Hindlimb muscle (tissue), 1 donor: ENCODE results near the gene ITPR1. TPM values are rescaled to one million over a fixed set of nuclear protein-coding genes. Genes with fewer than 3 reads are reported as not detected.
A peak's percentile ranks its signal among the peaks of the same experiment; 100 is the strongest.

Source experiments
- DNase-seq: peaks from one replicate; pipeline ENCODE4 v3.0.0-alpha.2; 2013
- polyA plus RNA-seq: library from polyadenylated mRNA; unstranded; fragments of 120-200 nt; gene quantifications from one replicate; pipeline ENCODE4 v1.2.1, GENCODE V29; 2013; ENCODE audit not compliant: insufficient read length

ITPR1 gene
- polyA plus RNA-seq, 1 donor: 16.7 TPM

DNA sequence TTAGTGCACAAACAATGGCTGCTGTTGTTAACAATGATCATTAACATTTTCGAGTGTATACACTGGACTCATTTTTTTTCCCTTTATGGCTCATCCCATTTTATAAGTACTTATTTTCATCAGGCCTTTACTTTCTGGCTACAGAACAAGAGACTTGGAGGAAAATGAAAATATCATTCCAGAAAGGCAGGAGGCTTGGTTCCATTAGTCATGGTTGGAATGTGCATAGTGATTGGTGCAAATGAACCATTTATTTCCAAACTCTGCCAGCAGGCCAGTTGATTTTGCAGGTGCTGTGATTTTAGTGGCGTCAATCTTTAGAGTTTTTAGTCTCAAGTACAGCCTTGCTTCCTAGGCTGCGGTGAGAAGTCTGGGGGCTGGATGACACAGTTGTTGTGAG is 151.8 kb downstream of the ITPR1 start:
- no peak for DNase-seq

DNA sequence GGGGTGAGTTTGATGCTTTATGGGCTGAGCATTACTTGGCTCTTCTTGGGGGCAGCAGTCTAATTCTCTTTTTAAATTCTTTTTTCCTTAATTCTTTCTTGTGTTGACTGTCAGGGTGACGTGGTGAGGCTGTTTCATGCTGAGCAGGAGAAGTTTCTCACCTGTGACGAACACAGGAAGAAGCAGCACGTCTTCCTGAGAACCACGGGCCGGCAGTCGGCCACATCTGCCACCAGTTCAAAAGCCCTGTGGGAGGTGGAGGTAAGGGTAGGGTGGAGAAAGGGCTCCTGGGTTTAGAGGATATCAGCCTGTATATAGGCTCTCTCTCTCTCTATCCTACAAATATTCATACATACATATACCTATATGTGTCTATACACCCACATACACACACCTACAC is 152.3 kb downstream of the ITPR1 start:
- no peak for DNase-seq

DNA sequence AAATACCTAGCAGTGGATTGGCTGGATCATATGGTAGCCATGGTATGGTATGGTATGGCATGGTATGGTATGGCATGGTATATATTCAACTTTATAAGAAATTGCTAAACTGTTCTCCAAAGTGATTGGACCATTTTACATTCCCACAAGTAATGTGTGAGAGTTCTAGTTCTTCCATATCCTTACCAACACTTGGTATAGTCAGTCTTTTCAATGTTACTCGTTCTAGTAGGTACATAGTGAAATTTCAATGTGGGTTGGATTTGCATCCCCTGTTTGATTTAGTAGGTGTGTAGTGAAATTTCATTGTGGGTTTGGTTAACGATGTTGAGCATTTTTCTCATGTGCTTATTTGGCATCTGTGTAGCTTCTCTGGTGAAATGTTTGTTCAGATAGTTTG is 154.3 kb downstream of the ITPR1 start:
- DNase-seq: no peak

DNA sequence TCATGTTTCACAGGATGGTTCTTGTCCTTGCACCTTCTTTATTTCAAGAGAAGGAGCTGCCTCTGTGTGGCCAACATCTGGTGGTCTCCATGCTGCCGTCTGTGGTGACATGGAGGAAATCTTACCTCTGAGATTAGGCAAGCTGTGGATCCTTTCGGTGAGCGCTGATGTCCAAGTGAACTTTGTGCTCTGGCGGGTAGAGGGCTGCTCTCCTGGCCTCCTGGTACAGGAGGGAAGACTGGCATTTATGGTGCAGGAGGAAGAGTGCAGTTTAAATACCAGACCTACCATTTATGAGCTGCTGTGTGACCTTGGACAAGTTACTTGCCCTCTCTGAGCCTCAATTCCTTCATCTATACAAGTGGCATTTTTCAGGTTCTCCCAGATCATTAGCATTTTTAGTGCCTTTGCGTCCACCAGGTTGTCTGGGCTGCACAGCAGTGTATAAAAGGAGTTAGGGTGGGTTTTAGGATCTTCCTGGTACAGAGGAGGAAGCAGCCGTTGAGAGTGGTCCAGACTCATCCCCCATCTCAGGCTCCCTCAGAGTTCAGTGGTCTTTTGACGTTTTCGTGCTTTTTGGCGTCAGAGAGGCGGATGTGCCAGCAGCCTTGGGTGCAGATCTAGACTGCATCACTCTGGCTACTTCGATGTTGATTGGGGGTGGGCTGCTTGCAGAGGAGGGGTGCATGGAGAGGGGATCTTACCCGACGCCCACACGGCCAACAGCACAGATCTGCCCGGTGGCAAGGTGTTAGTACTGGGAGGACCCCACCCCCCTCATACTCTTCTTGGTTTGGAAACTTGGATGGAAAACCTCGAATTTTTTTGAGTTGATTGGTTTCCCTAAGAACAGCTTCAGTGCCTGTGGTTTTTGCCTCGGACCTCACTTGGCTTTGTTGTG is 162.2 kb downstream of the ITPR1 start:
- no peak for DNase-seq

DNA sequence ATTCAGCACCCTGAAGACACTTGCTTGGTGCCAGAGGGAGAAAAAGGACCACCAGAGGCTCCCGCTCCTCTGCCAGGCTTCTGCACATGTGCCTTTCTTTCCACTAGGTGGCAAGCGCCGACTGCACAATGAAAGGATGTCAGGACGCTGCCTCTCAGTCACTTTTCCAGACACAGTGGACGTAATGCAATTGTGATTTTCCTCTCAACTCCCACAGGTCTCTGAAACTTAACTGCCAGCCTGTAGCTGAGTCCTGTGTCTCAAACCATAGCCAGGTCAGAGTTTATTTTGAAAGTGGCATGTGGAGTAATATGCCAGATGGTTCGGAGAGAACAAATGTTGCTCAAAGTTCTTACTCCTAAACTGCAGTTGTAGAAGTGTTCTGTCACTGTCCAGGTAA is 162.9 kb downstream of the ITPR1 start:
- DNase-seq: peak; percentile 65

DNA sequence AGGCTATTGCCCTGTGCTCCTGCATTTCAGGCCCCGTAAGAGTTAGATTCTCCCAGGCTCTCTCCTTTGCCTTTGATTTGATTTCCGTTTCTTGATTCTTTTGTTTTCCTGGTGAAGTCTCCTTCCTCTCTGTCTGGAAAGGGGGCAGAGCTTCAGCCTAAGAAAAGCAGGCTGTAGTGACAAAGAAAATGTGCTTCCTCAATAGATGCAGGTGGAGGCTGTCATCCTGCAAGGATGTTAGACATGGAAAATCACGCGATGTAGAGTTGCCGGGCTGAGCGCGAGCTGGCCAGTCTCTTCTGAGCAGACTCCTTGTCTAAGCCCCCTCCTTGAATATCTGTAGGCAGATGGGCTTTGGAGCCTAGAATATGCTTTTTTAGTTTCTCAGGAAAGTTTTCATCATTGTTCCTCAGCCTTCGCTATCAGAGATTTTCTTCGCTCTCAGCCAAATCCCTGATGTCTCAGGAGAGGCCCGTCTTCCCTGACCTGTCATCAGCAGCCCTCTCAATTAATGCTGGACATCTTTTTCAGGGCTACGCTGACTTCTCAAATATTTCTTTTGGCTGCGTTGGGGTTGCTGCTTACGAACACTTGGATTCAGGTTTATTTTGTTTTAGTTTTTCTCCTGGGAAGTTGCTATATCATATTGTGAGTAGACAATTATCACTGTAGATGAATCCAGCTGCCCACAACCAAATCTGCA is 163.6 kb downstream of the ITPR1 start:
- DNase-seq: no peak

DNA sequence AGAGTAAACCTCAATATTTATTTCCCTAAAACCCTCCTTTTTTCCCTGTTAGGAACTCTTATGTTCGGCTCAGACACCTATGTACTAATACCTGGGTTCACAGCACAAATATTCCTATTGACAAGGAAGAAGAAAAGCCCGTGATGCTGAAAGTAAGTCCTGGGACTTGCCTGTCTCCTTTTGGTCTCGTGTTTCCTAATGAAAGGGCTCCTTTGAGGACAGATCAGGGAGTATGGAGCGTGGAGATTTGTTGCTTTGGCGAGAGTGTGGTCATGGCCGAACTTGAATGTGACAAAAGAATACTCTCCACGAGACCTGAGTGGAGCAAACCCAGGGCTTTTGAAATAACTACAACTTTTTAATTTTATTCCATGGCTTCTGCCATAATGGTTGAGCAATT is 167.8 kb downstream of the ITPR1 start:
- no peak for DNase-seq

DNA sequence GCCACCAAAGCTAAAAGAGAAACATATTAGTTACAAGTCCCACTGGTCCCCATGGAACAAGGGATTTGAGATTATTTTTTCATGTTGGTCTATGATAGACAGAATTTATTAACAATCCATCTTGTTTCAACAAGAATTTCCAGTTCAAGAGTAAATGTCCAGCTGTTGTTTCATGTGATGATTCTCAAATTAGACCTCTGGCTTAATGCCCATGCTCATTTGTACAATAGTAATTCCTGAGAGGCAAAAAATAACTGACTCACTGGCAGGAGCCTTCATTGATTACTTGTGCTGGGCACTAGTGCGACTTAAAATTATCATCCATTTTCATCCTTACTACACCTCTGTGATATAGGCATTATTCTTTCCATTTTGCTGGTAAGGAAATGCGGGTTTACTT is 171.3 kb downstream of the ITPR1 start:
- DNase-seq: no peak

DNA sequence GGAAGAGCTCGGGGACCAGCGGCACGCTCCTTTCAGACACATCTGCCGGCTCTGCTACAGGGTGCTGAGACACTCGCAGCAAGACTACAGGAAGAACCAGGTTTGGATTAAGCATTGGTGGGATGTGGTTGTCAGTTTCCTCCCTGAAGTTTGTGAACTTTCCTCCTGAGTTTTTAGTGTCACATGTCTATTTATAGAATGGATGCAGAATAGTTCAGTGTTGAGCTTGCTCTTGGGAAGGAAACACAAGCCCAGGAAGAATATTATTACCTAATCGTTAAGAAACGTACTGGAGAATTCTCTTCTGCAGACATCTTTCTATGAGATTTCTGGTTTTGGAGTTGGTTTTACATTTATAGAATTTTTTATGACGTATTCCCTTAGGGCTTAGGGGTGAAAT is 172.0 kb downstream of the ITPR1 start:
- DNase-seq: no peak

DNA sequence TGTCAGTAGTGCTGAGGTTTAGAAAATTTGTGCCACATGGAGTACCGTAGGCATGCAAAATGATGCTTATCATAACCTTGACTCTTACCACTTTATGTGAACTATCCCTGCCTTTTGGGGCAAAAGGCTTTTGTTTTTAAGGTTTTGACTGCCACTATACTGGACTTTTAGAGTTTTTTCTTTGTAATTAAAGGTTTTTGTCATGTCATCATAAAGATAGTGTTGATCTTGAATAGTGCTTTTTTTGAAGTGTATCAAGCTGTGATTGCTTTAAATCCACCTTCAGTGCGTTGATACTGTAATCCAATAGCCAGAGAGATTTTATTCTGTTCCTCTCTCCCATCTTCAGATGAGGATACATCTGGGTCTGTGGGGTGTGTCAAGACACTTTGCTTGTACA is 172.9 kb downstream of the ITPR1 start:
- no peak for DNase-seq

DNA sequence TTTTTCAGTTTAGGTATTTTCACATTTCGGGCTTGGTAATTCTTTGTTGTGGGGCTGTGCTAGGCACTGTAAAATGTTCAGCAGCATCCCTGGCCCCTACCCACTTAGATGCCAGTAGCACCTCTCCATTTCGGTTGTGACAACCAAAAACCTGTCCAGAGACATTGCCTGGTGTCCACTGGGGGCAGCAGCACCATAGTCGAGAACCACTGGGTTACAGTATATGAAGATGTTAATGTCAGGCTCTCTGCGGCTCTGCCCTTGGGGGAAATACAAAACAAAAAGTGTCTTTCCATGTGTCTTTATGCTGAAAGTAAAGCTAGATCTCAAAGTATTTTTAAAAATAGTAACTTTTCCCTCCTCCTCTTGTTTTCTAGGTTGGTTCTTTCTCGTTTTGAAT is 177.2 kb downstream of the ITPR1 start:
- DNase-seq: no peak

DNA sequence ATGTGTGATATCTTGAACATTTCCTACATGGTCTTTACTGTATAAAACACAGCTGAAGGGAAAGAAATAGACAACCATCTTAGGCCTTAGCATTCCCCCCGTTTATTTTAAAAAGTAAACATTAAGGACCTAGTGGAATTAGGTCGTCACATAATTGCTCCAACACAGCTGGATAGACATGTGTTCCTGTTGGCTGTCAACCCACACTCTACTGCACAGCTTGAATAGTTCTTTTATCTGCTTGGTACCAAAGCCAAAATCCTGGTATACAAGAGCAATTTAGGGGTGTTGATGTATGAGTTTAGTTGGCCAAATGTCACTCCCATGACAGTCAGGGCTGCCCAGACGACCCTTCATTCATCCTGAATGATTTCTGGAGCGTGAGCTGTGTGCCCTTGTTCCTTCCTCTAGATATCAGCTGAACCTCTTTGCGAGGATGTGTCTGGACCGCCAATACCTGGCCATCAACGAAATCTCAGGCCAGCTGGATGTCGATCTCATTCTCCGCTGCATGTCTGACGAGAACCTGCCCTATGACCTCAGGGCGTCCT is 179.7 kb downstream of the ITPR1 start:
- no peak for DNase-seq

DNA sequence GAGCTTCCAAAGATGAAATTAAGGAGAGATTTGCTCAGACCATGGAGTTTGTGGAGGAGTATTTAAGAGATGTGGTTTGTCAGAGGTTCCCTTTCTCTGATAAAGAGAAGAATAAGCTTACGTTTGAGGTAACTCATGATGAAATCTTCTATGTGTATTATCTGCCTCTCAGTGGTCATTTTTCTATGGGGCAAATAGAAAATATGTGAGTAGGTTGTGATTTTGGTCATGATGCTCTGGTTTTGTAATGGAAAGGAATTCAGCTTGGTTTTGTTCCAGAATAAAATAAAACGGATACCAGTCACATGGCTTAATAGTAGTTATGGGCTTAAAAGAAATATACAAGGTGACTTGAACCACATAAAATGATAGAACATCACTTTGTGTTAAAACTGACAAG is 181.1 kb downstream of the ITPR1 start:
- no peak for DNase-seq

DNA sequence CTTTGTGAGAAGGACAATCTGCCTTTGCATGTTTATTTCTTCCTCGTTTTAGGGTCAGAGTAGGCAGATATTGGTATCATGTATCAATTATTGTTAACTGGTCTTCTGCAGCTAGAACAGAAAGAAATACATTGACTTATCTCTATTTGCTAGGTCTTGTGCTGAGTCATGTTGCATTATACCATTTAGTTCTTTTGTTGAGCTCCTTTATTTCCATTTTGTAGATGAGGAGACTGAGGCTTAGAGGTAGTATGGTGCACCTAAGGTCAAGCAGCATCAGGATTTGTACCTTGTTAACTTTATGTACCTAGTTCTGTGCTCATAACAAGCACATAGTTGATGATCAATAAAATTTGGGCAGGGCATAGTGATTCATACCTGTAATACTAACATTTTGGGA is 182.6 kb downstream of the ITPR1 start:
- no peak for DNase-seq

DNA sequence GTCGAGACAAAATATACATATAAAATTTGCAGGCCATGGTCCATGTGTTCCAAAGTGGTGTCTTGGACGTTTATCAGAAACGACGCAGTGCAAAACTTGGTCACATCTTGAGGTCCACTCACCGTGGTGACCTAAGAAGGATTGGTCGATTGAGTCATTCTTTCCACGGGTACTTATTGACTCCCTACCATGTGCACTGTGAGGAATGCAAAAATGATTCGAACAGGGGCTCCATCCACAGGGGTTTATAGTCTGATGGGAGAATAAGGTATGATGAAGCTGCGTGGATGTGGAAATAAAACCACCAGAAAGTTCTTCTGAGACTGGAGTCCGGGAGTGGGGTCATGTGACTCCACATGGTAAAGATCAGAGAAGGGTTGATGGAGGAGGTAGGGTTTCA is 185.2 kb downstream of the ITPR1 start:
- DNase-seq: no peak

DNA sequence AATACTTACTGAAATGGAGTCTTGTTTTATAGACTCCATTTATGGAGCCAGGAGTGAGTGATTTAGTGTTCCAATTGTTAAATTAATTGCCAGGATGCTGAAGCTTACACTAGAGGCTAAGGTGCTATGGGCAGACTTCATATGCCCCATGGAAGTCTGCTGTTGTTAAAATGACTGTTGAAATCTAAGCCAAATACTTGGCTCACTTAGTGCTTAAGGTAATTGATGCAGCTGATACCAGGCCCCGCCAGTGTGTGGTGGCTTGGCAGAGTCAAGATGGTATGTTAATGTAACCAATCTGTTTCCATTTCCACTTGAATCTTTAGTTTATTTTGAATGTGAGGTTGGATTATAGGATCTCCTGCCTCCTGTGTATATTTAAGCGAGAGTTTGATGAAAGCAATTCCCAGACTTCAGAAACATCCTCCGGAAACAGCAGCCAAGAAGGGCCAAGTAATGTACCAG is 187.1 kb downstream of the ITPR1 start:
- no peak for DNase-seq

DNA sequence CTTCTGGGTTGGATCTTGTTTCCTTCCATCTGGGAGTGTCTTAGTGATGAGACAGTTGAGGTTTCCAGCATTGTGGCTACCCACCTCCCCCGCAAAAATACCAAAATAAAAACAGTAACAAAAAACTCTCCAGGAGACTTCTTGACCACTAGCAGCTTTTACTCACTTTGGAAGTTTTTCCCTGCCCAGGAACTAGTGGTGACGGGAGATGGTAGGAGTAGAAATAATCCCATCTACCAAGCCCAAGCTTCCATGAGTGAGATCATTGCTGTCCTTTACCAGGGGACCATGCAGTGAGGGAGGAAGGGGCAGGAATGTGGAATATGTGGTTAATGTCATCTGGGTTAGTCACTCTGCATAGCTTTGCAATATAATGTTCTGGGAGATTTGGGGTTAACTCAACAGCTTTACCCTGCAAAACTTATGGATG is 187.7 kb downstream of the ITPR1 start:
- no peak for DNase-seq

DNA sequence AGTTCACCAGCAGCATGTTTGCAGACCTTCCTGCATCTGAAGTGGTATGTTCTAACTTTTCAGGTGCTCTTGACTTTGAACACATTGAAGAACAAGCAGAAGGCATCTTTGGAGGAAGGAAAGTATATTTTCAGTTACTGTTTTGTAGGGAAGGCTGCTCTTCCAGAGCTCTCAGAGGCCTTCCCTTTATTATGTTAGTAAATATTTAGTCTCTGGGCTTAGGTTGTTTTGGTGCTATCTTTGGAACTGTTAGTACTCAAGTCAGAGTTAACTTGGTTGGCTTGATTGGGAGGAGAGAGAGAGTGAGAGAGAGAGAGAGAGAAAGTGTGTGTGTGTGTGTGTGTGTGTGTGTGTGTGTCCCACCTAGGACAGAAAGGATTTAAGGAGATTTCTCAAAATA is 188.2 kb downstream of the ITPR1 start:
- no peak for DNase-seq

DNA sequence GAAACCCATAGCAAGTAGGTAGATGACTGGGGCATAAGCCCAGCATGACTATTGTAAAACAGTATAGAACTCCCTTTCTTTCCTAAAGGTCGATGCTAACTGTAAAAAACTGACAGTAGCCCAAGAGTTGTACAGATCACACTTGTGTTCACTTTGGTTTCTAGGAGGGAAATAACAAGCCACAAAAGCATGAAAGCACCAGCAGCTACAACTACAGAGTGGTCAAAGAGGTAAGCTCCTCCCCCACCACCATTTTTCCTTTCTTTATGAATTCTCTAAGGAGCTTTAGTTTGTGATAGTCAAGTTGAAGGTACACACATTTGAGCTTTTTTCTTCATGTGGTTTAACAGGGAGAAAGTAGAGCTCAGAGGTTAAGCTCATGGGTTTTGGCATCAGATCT is 191.0 kb downstream of the ITPR1 start:
- DNase-seq: no peak

DNA sequence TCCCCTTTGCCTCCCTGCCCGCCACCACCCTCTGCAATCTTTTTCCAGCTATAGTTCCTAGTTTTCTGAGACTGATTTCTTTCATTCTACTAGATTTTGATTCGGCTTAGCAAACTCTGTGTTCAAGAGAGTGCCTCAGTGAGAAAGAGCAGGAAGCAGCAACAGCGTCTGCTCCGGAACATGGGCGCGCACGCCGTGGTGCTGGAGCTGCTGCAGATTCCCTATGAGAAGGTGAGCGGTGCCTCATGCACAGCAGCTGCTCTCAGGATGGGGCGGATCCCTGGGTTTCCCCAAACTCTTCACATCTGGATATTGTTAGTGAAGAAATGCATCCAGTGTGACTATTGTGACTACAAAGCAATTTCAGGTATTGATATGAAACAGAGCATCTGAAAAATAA is 191.8 kb downstream of the ITPR1 start:
- no peak for DNase-seq

DNA sequence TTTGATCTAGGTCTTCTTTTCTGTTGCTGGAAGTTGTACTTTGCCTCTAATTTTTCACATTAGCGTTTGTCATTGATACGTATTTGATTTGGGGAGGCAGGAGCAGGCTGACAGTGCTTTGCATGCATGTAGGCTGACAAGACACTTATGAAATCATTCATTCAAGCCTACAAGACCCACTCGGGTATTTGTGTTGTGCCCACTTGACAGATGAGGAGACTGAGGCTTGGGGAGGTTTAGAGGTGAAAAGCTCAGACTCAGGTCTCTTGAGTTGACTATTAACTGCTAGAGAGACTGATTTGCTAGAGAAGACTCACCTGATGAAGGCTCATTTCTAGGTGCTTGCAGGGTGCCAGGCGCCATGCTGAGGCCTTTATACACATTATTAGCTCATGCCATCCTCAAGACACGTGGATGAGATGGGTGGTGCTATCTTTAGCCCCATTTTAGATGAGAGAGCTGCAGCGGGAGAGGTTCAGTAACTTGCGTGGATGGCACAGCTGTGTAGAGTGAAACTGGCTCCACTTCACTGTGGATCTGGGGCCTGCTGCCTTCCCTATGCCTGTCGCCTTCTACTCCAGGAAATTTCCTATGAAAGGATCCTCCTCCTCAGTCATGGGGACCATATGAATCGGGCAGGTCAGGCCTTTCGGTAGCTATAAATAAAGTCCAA is 192.7 kb downstream of the ITPR1 start:
- no peak for DNase-seq

DNA sequence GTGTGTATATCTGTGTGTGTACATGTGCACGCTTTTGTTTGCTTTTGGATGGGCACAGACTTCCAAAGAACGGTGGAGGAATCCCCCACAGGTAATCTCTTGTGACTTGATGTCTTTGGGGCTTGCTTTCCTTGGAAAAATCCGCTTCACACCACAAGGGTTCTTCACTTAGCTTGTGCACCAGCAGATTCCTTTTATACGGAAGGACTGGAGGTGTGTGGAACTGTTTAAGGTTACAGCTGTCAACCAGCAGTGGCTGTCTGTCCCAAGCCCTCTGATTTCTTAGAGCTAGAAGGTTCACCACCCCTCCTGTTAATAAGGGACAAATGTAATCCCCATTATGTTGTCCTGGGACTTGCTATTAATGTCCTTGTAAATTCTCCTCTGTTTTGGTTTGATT is 193.5 kb downstream of the ITPR1 start:
- no peak for DNase-seq

DNA sequence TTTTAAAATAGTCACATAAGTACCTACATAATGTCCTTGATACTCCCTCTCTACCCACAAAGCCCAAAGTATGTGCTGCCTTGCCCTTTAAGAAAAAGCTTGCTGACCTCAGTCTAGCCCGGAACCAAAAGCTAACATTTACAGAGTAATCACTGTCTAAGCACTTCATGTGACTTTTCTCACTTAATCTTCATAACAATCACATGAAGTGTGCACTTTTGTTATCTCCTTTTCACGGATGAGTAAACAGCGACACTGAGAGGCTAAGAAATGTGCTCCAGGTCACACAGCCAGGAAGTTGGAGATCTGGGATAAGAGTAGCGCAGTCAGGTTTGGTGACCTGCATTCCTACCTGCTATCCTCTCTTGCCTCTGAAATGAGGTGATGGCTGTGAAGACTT is 194.0 kb downstream of the ITPR1 start:
- DNase-seq: no peak
